A549 (cell line): Measurements from ENCODE around the gene PRKAG2. TPM values are rescaled to one million over a fixed set of nuclear protein-coding genes. Genes with fewer than 3 reads are reported as not detected.

Source experiments
- ATAC-seq, 2 experiments: fragments of 200-7000 bp in 1 of 2; fragments of >200 bp in 1 of 2; cut with Nextera tagmentation in 1 of 2; cut with Tn5 transposase in 1 of 2; 3 replicates each; pipeline versions ENCODE4 v1.8.0 to v1.9.1; 2018 to 2020; ENCODE audit warnings: mild to moderate bottlenecking in 1 of 2, moderate library complexity in 1 of 2
- CTCF ChIA-PET: fragments of 300-600 bp; sonication (Branson Sonifier 250); formaldehyde crosslinking; extraction: SDS; loops from one replicate; lab custom pipeline; 2021; ENCODE audit warnings: antibody characterized with exemption, inconsistent platforms; lab: Yijun Ruan, JAX
- POLR2A ChIA-PET: fragments of 350-600 bp; formaldehyde crosslinking; extraction: SDS; loops from one replicate; lab custom pipeline; 2021; ENCODE audit warnings: antibody characterized with exemption, inconsistent platforms; lab: Yijun Ruan, JAX
- DNase-seq, 2 experiments: peaks; one replicate each; pipeline versions ENCODE4 v3.0.0 to v3.0.0-alpha.2; 2011 to 2016; ENCODE audit warnings: low read depth in 1 of 2, low spot score in 1 of 2
- FAIRE-seq: peaks from 2 replicates; lab custom pipeline; 2011; peaks lifted over from hg19 to GRCh38; lab: Jason Lieb, UNC
- H3K27ac ChIP-seq, 2 experiments: fragments of >200 bp; sonication (Bioruptor Twin); formaldehyde crosslinking; 3 replicates each; pipeline ENCODE4 v1.5.1; 2016 to 2017
- H3K4me1 ChIP-seq: fragments of >200 bp; sonication (Bioruptor Twin); formaldehyde crosslinking; 3 replicates; pipeline ENCODE4 v1.6.1; 2016
- H3K4me2 ChIP-seq: fragments of >200 bp; sonication (Bioruptor Twin); formaldehyde crosslinking; 3 replicates; pipeline ENCODE4 v1.6.1; 2016
- H3K4me3 ChIP-seq: fragments of >200 bp; sonication (Bioruptor Twin); formaldehyde crosslinking; 3 replicates; pipeline ENCODE4 v1.5.1; 2016
- H3K9me3 ChIP-seq: fragments of >200 bp; sonication (Bioruptor Twin); formaldehyde crosslinking; 3 replicates; pipeline ENCODE4 v1.6.1; 2016
- CBX2 ChIP-seq: fragments of 200-600 bp; sonication (generic); IDR thresholded peaks from 2 replicates; pipeline ENCODE4 v1.6.1; 2016; ENCODE audit warnings: low read depth, mild to moderate bottlenecking, borderline replicate concordance
- CBX8 ChIP-seq: fragments of 200-600 bp; sonication (generic); IDR thresholded peaks from 2 replicates; pipeline ENCODE4 v1.6.1; 2016
- CHD4 ChIP-seq: fragments of 200-600 bp; sonication (generic); IDR thresholded peaks from 2 replicates; pipeline ENCODE4 v1.6.1; 2016; ENCODE audit warnings: antibody characterized with exemption, mild to moderate bottlenecking, borderline replicate concordance
- EHMT2 ChIP-seq: fragments of 200-600 bp; sonication (generic); IDR thresholded peaks from 2 replicates; pipeline ENCODE4 v1.6.1; 2016; ENCODE audit warnings: antibody characterized with exemption, low read depth, mild to moderate bottlenecking, moderate library complexity
- FOSB ChIP-seq: fragments of 250-450 bp; sonication (Bioruptor Pico); IDR thresholded peaks from 2 replicates; pipeline ENCODE4 v1.5.0; 2020; ENCODE audit warnings: mild to moderate bottlenecking, moderate library complexity
- HOXA7 ChIP-seq: fragments of 250-450 bp; sonication (Bioruptor Pico); IDR thresholded peaks from 2 replicates; pipeline ENCODE4 v1.5.0; 2020; ENCODE audit warnings: mild to moderate bottlenecking, moderate library complexity
- HOXB13 ChIP-seq: fragments of 250-450 bp; sonication (Bioruptor Pico); IDR thresholded peaks from 2 replicates; pipeline ENCODE4 v1.5.0; 2020; ENCODE audit warnings: low read depth, mild to moderate bottlenecking, moderate library complexity
- JUNB ChIP-seq: fragments of >200 bp; sonication (Bioruptor Twin); formaldehyde crosslinking; IDR thresholded peaks from 2 replicates; pipeline ENCODE4 v1.6.1; 2016
- NR3C1 ChIP-seq: fragments of >200 bp; sonication (Bioruptor Twin); formaldehyde crosslinking; IDR thresholded peaks from 3 replicates; pipeline ENCODE4 v1.6.1; 2017
- RARB ChIP-seq: fragments of 250-450 bp; sonication (Bioruptor Pico); IDR thresholded peaks from 2 replicates; pipeline ENCODE4 v1.8.0; 2021; ENCODE audit warnings: mild to moderate bottlenecking, moderate library complexity
- RFX5 ChIP-seq: fragments of 450-650 bp; IDR thresholded peaks from 2 replicates; pipeline ENCODE4 v1.7.1; 2014; ENCODE audit warnings: antibody characterized with exemption, mild to moderate bottlenecking, moderate library complexity
- SMC3 ChIP-seq: fragments of >200 bp; sonication (Bioruptor Twin); formaldehyde crosslinking; IDR thresholded peaks from 3 replicates; pipeline ENCODE4 v1.6.1; 2018; ENCODE audit warnings: inconsistent platforms
- TP53 ChIP-seq: fragments of 250-450 bp; sonication (Bioruptor Pico); IDR thresholded peaks from 2 replicates; pipeline ENCODE4 v1.5.0; 2021; ENCODE audit warnings: mild to moderate bottlenecking, moderate library complexity
- ZC3H11A ChIP-seq: fragments of 450-650 bp; IDR thresholded peaks from 2 replicates; pipeline ENCODE4 v1.6.1; 2014; ENCODE audit warnings: antibody characterized with exemption, mild to moderate bottlenecking
- ZNF302 ChIP-seq: fragments of 250-450 bp; sonication (Bioruptor Pico); IDR thresholded peaks from 2 replicates; pipeline ENCODE4 v1.9.0; 2021; ENCODE audit warnings: inconsistent platforms, mild to moderate bottlenecking, moderate library complexity
- WGBS: methylation state at CpG from one replicate; pipeline ENCODE4 v1.1.6; 2017; ENCODE audit errors: missing lambda C conversion rate; 5-methylcytosine and 5-hydroxymethylcytosine counted together
- polyA plus RNA-seq, 4 experiments: library from polyadenylated mRNA; depleted of rRNA in 3 of 4; stranded (reverse); fragments of >200 nt; fragmentation: RNase III in 1 of 4; extraction: RNeasy Plus Mini Kit Qiagen cat#74134 plus additional on column Dnase treatment in 1 of 4; gene quantifications; 2 replicates in 3 of 4; 3 replicates in 1 of 4; pipeline ENCODE4 v1.2.3, GENCODE V29; 2011 to 2017
- TF ChIP-seq, protein P1 (sequence below): fragments of >200 bp; sonication (Bioruptor Twin); formaldehyde crosslinking; IDR thresholded peaks from 2 replicates; pipeline ENCODE4 v1.6.1; 2016
- TF ChIP-seq, protein P2 (sequence below): IDR thresholded peaks from 2 replicates; pipeline ENCODE4 v1.6.1; 2012
- TF ChIP-seq, protein P3 (sequence below): IDR thresholded peaks from 2 replicates; pipeline ENCODE4 v1.6.1; 2012
- TF ChIP-seq, protein P4 (sequence below): IDR thresholded peaks from 2 replicates; pipeline ENCODE4 v1.6.1; 2012; ENCODE audit warnings: low read depth, borderline replicate concordance
- TF ChIP-seq, protein P5 (sequence below): fragments of 250-450 bp; sonication (Bioruptor Pico); IDR thresholded peaks from 2 replicates; pipeline ENCODE4 v1.5.0; 2021; ENCODE audit warnings: mild to moderate bottlenecking, moderate library complexity, borderline replicate concordance

The PRKAG2 gene
- polyA plus RNA-seq, 2 of the 4 experiments (the other 2 are of a cell fraction): 26.5 to 31.7 TPM

DNA sequence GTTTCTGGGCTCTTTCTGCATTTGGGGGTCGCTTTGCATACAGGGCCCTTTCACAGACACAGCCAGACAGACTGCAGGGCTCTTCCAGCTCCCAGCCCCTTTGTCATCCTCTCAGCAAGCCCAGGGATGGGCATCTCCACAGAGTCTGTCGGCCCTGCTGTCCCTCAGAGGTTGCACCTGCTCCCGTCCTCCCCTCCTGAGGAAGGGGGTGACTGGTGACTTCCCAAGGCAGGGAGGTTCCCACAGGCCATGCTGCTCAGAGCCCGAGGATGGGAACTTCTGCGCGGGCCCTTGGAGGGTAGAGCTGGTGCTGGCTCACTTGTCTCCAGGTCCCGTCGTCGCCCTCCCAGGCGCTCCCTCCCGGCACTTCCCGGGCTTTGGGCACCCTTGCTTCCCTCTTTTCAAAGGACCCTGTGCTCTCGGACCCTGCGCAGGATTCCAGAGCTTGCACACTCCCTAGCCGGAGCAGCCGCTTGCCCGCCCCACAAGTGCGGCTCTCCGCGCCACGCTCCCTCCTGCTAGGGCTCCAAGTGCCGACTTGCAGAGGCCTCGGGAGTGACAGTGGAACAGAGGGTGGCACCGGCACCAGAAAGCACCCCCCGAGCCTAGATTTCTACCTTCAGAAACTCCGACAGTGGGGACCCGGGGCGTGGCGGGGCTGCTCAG, 152.5 kb downstream of the PRKAG2 start:
- ChIA-PET CTCF (interaction anchor here (0.8 to 1.3 kb wide), 4 partner anchors 19 to 157 kb away, joined by 3 to 4 read pairs (median 3); no protein-coding TSS in a partner anchor), POLR2A (no interaction called here)
- ATAC-seq (no peak), FAIRE-seq (no peak), DNase-seq (no peak)
- TF ChIP-seq EHMT2 (no peak), JUNB (no peak), CBX8 (no peak), HOXA7 (CRISPR knock-in tag) (no peak)
- TF ChIP-seq, protein P1, sequence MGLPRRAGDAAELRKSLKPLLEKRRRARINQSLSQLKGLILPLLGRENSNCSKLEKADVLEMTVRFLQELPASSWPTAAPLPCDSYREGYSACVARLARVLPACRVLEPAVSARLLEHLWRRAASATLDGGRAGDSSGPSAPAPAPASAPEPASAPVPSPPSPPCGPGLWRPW: no peak
- Histone ChIP-seq H3K9me3 (no peaks in the 10 kb centered on the region), H3K4me2 (no peak overlapping the region), H3K4me3 (no peak overlapping the region), H3K4me1 (peaks cover 34% of the 10 kb centered on the region), H3K27ac (peak overlapping the region in 1 of 2 experiments; percentile 94; a peak in 2 of 6 replicates)
- 96% methylated on average over 18 of the region's 29 CpGs for WGBS

DNA sequence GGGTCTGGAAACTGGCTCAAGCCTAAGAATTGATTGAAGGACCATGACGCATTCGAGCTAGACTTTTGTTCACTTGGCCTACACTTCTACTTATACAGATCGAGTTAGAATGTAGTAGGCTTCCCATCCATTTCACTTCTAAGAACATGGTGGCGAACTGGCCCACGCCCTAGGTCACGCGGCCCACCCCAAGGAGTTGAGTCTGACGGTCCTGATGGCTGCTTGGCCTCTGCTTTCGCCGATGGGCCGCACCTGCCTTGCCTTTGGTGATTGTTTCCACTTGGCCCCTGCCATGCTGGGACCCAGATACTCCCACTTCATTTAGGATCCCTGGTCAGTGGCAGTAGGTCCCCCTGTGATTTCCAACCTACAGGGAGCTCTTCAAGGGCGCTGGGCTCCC, 153.6 kb downstream of the PRKAG2 start:
- 92% methylated on average over 12 of the region's 12 CpGs for WGBS
- POLR2A ChIA-PET: no interaction called here
- no peaks in the 10 kb centered on the region for H3K9me3 ChIP-seq
- no peak overlapping the region for H3K4me2 ChIP-seq
- no peak overlapping the region for H3K4me3 ChIP-seq
- ATAC-seq (no peak), DNase-seq (no peak)
- TF ChIP-seq HOXB13 (CRISPR knock-in tag) (no peak), CHD4 (no peak), SMC3 (no peak), CBX8 (no peak), JUNB (no peak), TP53 (no peak), RFX5 (no peak), RARB (no peak), FOSB (CRISPR knock-in tag) (no peak), ZNF302 (CRISPR knock-in tag) (no peak), NR3C1 (no peak), ZC3H11A (no peak), CBX2 (no peak)
- TF ChIP-seq, protein P2, sequence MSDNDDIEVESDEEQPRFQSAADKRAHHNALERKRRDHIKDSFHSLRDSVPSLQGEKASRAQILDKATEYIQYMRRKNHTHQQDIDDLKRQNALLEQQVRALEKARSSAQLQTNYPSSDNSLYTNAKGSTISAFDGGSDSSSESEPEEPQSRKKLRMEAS: no peak
- TF ChIP-seq, protein P3, sequence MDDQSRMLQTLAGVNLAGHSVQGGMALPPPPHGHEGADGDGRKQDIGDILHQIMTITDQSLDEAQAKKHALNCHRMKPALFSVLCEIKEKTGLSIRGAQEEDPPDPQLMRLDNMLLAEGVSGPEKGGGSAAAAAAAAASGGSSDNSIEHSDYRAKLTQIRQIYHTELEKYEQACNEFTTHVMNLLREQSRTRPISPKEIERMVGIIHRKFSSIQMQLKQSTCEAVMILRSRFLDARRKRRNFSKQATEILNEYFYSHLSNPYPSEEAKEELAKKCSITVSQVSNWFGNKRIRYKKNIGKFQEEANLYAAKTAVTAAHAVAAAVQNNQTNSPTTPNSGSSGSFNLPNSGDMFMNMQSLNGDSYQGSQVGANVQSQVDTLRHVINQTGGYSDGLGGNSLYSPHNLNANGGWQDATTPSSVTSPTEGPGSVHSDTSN: no peak
- TF ChIP-seq, protein P4, sequence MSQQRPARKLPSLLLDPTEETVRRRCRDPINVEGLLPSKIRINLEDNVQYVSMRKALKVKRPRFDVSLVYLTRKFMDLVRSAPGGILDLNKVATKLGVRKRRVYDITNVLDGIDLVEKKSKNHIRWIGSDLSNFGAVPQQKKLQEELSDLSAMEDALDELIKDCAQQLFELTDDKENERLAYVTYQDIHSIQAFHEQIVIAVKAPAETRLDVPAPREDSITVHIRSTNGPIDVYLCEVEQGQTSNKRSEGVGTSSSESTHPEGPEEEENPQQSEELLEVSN: no peak
- TF ChIP-seq, protein P5, sequence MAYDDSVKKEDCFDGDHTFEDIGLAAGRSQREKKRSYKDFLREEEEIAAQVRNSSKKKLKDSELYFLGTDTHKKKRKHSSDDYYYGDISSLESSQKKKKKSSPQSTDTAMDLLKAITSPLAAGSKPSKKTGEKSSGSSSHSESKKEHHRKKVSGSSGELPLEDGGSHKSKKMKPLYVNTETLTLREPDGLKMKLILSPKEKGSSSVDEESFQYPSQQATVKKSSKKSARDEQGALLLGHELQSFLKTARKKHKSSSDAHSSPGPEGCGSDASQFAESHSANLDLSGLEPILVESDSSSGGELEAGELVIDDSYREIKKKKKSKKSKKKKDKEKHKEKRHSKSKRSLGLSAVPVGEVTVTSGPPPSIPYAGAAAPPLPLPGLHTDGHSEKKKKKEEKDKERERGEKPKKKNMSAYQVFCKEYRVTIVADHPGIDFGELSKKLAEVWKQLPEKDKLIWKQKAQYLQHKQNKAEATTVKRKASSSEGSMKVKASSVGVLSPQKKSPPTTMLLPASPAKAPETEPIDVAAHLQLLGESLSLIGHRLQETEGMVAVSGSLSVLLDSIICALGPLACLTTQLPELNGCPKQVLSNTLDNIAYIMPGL (CRISPR knock-in tag): no peak
- TF ChIP-seq, all 56 proteins: peak for 0
- FAIRE-seq: no peak
- CTCF ChIA-PET: interaction anchor here (1.1 to 2.0 kb wide), 3 partner anchors 22 to 97 kb away, joined by 3 to 6 read pairs (median 5); no protein-coding TSS in a partner anchor
- Histone ChIP-seq H3K4me1 (peaks cover 28% of the 10 kb centered on the region), H3K27ac (peak overlapping the region in 1 of 2 experiments; percentile 94; a peak in 1 of 6 replicates)
